Peyer's patch (tissue), 4 donors: ENCODE measurements around the gene COL28A1. TPM values are rescaled to one million over a fixed set of nuclear protein-coding genes. Genes with fewer than 3 reads are reported as not detected.
"Not testable (repeated sequence)": the region's sequence is repeated elsewhere in the genome, so short reads cannot be mapped to it uniquely, and the experiment has no call there.

ENCODE experiments used
- DNase-seq, 3 donors: peaks; one replicate each; pipeline ENCODE4 v3.0.0-alpha.2; 2017 to 2019
- H3K27ac ChIP-seq, 4 donors: fragments of 200-600 bp; sonication (generic); one replicate each; pipeline ENCODE4 v1.5.1; 2016 to 2019
- H3K27me3 ChIP-seq, 2 donors: fragments of 200-600 bp; sonication (generic); one replicate each; pipeline ENCODE4 v1.5.1; 2019
- H3K36me3 ChIP-seq, 3 donors: fragments of 200-600 bp; sonication (generic); one replicate each; pipeline ENCODE4 v1.5.1; 2016 to 2019
- H3K4me1 ChIP-seq, 4 donors: fragments of 200-600 bp; sonication (generic); one replicate each; pipeline ENCODE4 v1.5.1; 2016 to 2019
- H3K4me3 ChIP-seq, 4 donors: fragments of 200-600 bp; sonication (generic); 1 replicate in 3 of 4; 2 replicates in 1 of 4; pipeline ENCODE4 v1.5.1; 2016 to 2019; ENCODE audit warnings: mild to moderate bottlenecking in 1 of 4
- H3K9me3 ChIP-seq, 4 donors: fragments of 200-600 bp; sonication (generic); one replicate each; pipeline ENCODE4 v1.5.1; 2016 to 2019; ENCODE audit warnings: mild to moderate bottlenecking in 1 of 4
- POLR2A ChIP-seq, 2 donors: fragments of 450-650 bp; IDR thresholded peaks; one replicate each; pipeline ENCODE4 v1.5.1; 2017; ENCODE audit warnings: antibody characterized with exemption in 2 of 2, mild to moderate bottlenecking in 2 of 2, moderate library complexity in 2 of 2
- total RNA-seq, 4 donors: library from RNA; depleted of rRNA; stranded (reverse); fragments of >200 nt; gene quantifications; one replicate each; pipeline ENCODE4 v1.1.0, GENCODE V29; 2016
- TF ChIP-seq, protein P1 (sequence below), 6 experiments: fragments of 450-650 bp in 4 of 6; fragments of 200-600 bp in 2 of 6; sonication (generic) in 1 of 6; IDR thresholded peaks; one replicate each; pipeline ENCODE4 v1.5.1; 2017 to 2019; ENCODE audit warnings: antibody characterized with exemption in 6 of 6, mild to moderate bottlenecking in 3 of 6, moderate library complexity in 1 of 6

Gene COL28A1
- total RNA-seq, 4 donors from 2014 or later: 1.4 to 5.8 (median 1.9) TPM

DNA sequence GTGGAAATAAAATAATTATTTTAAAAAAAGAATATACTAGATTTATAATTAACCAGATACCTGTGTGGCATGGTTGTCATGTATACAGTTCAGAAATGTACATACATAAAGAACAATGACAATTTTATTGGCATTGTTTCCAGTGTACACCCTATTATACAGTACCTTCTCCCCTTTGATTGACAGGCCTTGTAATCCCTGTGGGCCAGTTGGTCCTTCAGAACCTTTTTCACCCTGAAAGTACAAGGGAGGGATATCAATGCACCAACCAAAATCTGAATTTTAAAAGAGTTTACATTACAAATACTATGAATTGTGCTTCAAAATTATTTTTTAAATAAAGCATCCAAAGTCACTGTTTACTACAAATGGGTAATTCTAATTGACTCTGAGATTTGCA is 61.2 kb downstream of the COL28A1 start:
- Histone ChIP-seq H3K27ac (no peak overlapping the region), H3K4me3 (no peak overlapping the region), H3K9me3 (no peaks in the 10 kb centered on the region), H3K27me3 (no peaks in the 10 kb centered on the region), H3K36me3 (no peaks in the 10 kb centered on the region), H3K4me1 (no peaks in the 10 kb centered on the region)
- DNase-seq: no peak
- TF ChIP-seq POLR2A (IDR thresholded peaks at IDR 0.05): no peak

DNA sequence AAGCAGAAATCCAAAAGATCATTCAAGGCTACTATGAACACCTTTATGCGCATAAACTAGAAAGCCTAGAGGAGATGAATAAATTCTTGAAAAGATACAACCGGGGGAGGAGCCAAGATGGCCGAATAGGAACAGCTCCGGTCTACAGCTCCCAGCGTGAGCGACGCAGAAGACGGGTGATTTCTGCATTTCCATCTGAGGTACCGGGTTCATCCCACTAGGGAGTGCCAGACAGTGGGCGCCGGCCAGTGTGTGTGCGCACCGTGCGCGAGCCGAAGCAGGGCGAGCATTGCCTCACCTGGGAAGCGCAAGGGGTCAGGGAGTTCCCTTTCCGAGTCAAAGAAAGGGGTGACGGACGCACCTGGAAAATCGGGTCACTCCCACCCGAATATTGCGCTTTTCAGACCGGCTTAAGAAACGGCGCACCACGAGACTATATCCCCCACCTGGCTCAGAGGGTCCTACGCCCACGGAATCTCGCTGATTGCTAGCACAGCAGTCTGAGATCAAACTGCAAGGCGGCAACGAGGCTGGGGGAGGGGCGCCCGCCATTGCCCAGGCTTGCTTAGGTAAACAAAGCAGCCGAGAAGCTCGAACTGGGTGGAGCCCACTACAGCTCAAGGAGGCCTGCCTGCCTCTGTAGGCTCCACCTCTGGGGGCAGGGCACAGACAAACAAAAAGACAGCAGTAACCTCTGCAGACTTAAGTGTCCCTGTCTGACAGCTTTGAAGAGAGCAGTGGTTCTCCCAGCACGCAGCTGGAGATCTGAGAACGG is 70.5 kb downstream of the COL28A1 start:
- not testable (repeated sequence) for H3K9me3 ChIP-seq, H3K4me1 ChIP-seq, H3K27me3 ChIP-seq, DNase-seq, H3K4me3 ChIP-seq, H3K27ac ChIP-seq, H3K36me3 ChIP-seq

DNA sequence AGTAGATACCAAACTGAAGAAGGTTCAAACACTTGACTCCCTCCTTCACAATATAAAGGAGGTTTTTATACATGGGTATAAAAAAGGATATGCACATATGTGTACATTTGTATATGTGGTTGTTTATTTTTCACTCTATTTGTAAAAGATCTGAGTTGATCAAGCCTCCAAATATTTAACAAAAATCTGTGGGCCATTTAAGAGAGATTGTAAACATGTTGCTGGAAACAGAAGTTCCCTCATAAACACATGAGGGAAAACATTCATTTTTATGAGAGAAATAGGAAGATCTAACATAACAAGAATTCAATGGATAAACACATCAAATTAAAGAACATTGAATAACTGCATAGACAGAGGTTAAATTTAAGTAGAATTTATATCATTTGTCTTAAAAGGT is 81.7 kb downstream of the COL28A1 start:
- DNase-seq: no peak
- no peak overlapping the region for H3K4me3 ChIP-seq
- no peaks in the 10 kb centered on the region for H3K4me1 ChIP-seq
- H3K27me3 ChIP-seq: no peaks in the 10 kb centered on the region
- H3K36me3 ChIP-seq: no peaks in the 10 kb centered on the region
- peaks cover 0 to 4% (median 0%) of the 10 kb centered on the region in 4 donors for H3K9me3 ChIP-seq
- no peak overlapping the region for H3K27ac ChIP-seq
- TF ChIP-seq, protein P1, sequence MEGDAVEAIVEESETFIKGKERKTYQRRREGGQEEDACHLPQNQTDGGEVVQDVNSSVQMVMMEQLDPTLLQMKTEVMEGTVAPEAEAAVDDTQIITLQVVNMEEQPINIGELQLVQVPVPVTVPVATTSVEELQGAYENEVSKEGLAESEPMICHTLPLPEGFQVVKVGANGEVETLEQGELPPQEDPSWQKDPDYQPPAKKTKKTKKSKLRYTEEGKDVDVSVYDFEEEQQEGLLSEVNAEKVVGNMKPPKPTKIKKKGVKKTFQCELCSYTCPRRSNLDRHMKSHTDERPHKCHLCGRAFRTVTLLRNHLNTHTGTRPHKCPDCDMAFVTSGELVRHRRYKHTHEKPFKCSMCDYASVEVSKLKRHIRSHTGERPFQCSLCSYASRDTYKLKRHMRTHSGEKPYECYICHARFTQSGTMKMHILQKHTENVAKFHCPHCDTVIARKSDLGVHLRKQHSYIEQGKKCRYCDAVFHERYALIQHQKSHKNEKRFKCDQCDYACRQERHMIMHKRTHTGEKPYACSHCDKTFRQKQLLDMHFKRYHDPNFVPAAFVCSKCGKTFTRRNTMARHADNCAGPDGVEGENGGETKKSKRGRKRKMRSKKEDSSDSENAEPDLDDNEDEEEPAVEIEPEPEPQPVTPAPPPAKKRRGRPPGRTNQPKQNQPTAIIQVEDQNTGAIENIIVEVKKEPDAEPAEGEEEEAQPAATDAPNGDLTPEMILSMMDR (IDR thresholded peaks at IDR 0.05): no peak
- no peak for TF ChIP-seq POLR2A (IDR thresholded peaks at IDR 0.05)

DNA sequence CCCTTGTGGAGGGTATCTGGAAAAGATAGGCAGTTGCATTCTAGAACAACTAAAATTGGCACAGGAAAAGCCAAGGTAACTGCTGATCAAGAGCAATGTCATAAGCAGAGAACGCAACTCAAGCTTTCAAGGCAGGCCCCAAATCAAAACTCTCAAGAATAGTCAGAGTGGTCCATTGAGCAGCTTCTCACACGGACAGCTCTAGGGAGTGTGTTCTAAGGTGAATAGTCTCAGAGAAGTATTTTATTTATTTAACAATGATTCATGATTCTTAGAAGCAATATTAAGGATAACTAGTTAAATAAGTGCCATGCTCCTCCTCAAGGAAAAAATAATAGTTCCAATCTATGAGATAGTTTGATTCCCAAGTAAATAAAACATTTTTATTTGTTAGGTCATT is 83.0 kb downstream of the COL28A1 start:
- H3K4me3 ChIP-seq: no peak overlapping the region
- H3K9me3 ChIP-seq: peaks cover 0 to 7% (median 0%) of the 10 kb centered on the region in 4 donors
- TF ChIP-seq POLR2A (IDR thresholded peaks at IDR 0.05): no peak
- TF ChIP-seq, protein P1 (IDR thresholded peaks at IDR 0.05): no peak
- no peaks in the 10 kb centered on the region for H3K27me3 ChIP-seq
- H3K36me3 ChIP-seq: no peaks in the 10 kb centered on the region
- no peak for DNase-seq
- no peak overlapping the region for H3K27ac ChIP-seq
- no peaks in the 10 kb centered on the region for H3K4me1 ChIP-seq

DNA sequence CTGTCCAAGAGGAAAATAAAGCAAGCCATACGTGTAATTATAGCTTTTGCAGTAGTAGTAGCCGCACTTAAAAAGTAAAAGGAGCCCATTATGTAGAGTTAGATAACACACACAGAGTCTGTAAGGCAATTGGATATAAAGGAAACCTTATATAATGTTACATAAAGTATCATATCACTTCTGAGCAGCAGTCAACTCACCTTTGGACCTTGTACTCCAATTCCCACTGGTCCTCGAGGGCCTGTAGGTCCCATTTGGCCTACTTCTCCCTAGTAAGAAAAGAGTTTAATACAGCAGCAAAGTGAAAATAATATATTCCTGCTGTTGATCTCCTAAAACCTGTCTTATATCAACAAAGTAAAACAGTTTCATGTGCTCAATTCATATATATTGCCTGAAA is 83.6 kb downstream of the COL28A1 start:
- peak in 1 of 3 donors; percentile 67 for DNase-seq
- no peaks in the 10 kb centered on the region for H3K27me3 ChIP-seq
- no peaks in the 10 kb centered on the region for H3K4me1 ChIP-seq
- TF ChIP-seq POLR2A (IDR thresholded peaks at IDR 0.05): no peak
- TF ChIP-seq, protein P1 (IDR thresholded peaks at IDR 0.05): no peak
- H3K9me3 ChIP-seq: peaks cover 0 to 7% (median 0%) of the 10 kb centered on the region in 4 donors
- H3K27ac ChIP-seq: no peak overlapping the region
- no peaks in the 10 kb centered on the region for H3K36me3 ChIP-seq
- no peak overlapping the region for H3K4me3 ChIP-seq

DNA sequence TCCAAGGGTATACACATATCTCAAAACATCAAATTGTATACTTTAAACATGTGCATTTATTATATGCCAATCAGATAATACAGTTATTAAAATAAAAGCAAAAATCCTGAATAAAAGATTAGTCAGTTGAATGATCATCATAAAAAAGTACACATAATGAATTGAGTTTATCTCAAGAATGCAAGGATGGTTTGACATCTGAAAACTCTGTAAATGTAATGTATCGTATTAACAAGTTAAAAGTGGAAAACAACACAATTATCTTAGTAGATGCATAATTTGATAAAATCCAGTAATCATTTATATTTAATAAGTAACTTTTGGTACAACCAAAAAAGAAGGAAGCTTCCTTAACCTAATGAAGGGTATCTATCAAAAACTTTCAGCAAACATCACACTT is 86.6 kb downstream of the COL28A1 start:
- Histone ChIP-seq H3K36me3 (no peaks in the 10 kb centered on the region), H3K27me3 (no peaks in the 10 kb centered on the region), H3K4me1 (no peaks in the 10 kb centered on the region), H3K9me3 (peaks cover 0 to 7% (median 0%) of the 10 kb centered on the region in 4 donors), H3K27ac (no peak overlapping the region), H3K4me3 (no peak overlapping the region)
- TF ChIP-seq POLR2A (IDR thresholded peaks at IDR 0.05): no peak
- TF ChIP-seq, protein P1 (IDR thresholded peaks at IDR 0.05): no peak
- no peak for DNase-seq
